ENCODE results near the gene PTGR1. TPM values are rescaled to one million over a fixed set of nuclear protein-coding genes. Genes with fewer than 3 reads are reported as not detected.

Gene PTGR1
- total RNA-seq, 1 experiment from 2014 or later, result 41.6 TPM

DNA sequence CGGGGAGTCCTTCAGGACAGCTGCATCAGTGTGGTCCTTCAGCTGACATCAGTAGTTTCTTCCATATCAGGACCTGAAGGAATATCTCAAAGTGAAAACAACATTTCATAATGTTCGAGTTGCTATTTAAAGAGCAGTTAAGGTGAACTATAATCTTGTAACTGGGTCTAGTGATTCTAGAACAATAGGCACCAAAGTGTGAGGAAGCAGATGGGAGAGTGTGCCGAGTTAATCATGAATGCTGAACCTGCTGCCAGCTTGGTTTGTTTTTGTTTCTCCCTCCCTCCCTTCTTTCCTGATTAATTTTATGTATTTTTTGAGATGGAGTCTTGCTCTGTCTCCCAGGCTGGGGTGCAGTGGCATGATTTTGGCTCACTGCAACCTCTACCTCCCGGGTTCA is 3.6 kb upstream of the PTGR1 start:
- TF ChIP-seq, protein P1, sequence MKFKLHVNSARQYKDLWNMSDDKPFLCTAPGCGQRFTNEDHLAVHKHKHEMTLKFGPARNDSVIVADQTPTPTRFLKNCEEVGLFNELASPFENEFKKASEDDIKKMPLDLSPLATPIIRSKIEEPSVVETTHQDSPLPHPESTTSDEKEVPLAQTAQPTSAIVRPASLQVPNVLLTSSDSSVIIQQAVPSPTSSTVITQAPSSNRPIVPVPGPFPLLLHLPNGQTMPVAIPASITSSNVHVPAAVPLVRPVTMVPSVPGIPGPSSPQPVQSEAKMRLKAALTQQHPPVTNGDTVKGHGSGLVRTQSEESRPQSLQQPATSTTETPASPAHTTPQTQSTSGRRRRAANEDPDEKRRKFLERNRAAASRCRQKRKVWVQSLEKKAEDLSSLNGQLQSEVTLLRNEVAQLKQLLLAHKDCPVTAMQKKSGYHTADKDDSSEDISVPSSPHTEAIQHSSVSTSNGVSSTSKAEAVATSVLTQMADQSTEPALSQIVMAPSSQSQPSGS (CRISPR knock-in tag; IDR thresholded peaks at IDR 0.05; ENCODE audit: borderline replicate concordance, low read depth), result no peak
- TF ChIP-seq EMX1 (CRISPR knock-in tag; IDR thresholded peaks at IDR 0.05) (no peak), OVOL2 (CRISPR knock-in tag; IDR thresholded peaks at IDR 0.05; ENCODE audit: borderline replicate concordance) (no peak), ZBTB43 (CRISPR knock-in tag; IDR thresholded peaks at IDR 0.05) (no peak), ARID4B (CRISPR knock-in tag; IDR thresholded peaks at IDR 0.05; ENCODE audit: borderline replicate concordance) (no peak), RELA (CRISPR knock-in tag; IDR thresholded peaks at IDR 0.05; ENCODE audit: borderline replicate concordance) (no peak), ATF1 (CRISPR knock-in tag; IDR thresholded peaks at IDR 0.05) (no peak), JUN (CRISPR knock-in tag; IDR thresholded peaks at IDR 0.05) (no peak), GRHL2 (CRISPR knock-in tag; IDR thresholded peaks at IDR 0.05; ENCODE audit: insufficient replicate concordance, severe bottlenecking) (no peak), ZNF317 (CRISPR knock-in tag; IDR thresholded peaks at IDR 0.05; ENCODE audit: borderline replicate concordance, low read depth) (no peak), MYBL2 (CRISPR knock-in tag; IDR thresholded peaks at IDR 0.05) (no peak), PREB (CRISPR knock-in tag; IDR thresholded peaks at IDR 0.05; ENCODE audit: borderline replicate concordance) (no peak), NFATC4 (CRISPR knock-in tag; IDR thresholded peaks at IDR 0.05) (no peak)
- TF ChIP-seq, protein P2, sequence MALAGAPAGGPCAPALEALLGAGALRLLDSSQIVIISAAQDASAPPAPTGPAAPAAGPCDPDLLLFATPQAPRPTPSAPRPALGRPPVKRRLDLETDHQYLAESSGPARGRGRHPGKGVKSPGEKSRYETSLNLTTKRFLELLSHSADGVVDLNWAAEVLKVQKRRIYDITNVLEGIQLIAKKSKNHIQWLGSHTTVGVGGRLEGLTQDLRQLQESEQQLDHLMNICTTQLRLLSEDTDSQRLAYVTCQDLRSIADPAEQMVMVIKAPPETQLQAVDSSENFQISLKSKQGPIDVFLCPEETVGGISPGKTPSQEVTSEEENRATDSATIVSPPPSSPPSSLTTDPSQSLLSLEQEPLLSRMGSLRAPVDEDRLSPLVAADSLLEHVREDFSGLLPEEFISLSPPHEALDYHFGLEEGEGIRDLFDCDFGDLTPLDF (CRISPR knock-in tag; IDR thresholded peaks at IDR 0.05), result no peak
- TF ChIP-seq, protein P3, sequence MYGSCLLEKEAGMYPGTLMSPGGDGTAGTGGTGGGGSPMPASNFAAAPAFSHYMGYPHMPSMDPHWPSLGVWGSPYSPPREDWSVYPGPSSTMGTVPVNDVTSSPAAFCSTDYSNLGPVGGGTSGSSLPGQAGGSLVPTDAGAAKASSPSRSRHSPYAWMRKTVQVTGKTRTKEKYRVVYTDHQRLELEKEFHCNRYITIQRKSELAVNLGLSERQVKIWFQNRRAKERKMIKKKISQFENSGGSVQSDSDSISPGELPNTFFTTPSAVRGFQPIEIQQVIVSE (CRISPR knock-in tag; IDR thresholded peaks at IDR 0.05; ENCODE audit: borderline replicate concordance), result no peak
- TF ChIP-seq, protein P4, sequence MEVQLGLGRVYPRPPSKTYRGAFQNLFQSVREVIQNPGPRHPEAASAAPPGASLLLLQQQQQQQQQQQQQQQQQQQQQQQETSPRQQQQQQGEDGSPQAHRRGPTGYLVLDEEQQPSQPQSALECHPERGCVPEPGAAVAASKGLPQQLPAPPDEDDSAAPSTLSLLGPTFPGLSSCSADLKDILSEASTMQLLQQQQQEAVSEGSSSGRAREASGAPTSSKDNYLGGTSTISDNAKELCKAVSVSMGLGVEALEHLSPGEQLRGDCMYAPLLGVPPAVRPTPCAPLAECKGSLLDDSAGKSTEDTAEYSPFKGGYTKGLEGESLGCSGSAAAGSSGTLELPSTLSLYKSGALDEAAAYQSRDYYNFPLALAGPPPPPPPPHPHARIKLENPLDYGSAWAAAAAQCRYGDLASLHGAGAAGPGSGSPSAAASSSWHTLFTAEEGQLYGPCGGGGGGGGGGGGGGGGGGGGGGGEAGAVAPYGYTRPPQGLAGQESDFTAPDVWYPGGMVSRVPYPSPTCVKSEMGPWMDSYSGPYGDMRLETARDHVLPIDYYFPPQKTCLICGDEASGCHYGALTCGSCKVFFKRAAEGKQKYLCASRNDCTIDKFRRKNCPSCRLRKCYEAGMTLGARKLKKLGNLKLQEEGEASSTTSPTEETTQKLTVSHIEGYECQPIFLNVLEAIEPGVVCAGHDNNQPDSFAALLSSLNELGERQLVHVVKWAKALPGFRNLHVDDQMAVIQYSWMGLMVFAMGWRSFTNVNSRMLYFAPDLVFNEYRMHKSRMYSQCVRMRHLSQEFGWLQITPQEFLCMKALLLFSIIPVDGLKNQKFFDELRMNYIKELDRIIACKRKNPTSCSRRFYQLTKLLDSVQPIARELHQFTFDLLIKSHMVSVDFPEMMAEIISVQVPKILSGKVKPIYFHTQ (CRISPR knock-in tag; IDR thresholded peaks at IDR 0.05), result no peak
- Mint-ChIP-seq H3K4me1 (peaks cover 8% of the 10 kb centered on the region; the same call in 1 of the 2 replicates), H3K9me3 (no peaks in the 10 kb centered on the region), H3K27me3 (ENCODE audit: low read depth) (peaks cover 8% of the 10 kb centered on the region), H3K4me3 (no peak overlapping the region), H3K36me3 (no peaks in the 10 kb centered on the region), H3K27ac (no peak overlapping the region)
- DNase-seq (ENCODE audit: low spot score), result no peak
- no peak for ATAC-seq
- ChIA-PET POLR2A (no interaction called here), CTCF (no interaction called here)

All from WTC11 (cell line).